Ovary (tissue), 3 donors: Measurements from ENCODE around the gene NDUFAB1.

Source experiments
- EP300 ChIP-seq: sonication (generic); formaldehyde crosslinking; IDR thresholded peaks from one replicate; pipeline ENCODE4 v1.6.1; 2017; ENCODE audit warnings: antibody characterized with exemption
- POLR2A ChIP-seq: fragments of 450-650 bp; IDR thresholded peaks from one replicate; pipeline ENCODE4 v1.6.1; 2017; ENCODE audit warnings: antibody characterized with exemption, mild to moderate bottlenecking, moderate library complexity
- TF ChIP-seq, protein P1 (sequence below), 3 donors: fragments of 450-650 bp in 2 of 3; fragments of 200-600 bp in 1 of 3; IDR thresholded peaks; one replicate each; pipeline versions ENCODE4 v1.5.1 to v1.8.0; 2016 to 2022; ENCODE audit warnings: antibody characterized with exemption in 3 of 3, mild to moderate bottlenecking in 1 of 3
- donor health status: DM: no; HTN: no; CAD: no.

DNA sequence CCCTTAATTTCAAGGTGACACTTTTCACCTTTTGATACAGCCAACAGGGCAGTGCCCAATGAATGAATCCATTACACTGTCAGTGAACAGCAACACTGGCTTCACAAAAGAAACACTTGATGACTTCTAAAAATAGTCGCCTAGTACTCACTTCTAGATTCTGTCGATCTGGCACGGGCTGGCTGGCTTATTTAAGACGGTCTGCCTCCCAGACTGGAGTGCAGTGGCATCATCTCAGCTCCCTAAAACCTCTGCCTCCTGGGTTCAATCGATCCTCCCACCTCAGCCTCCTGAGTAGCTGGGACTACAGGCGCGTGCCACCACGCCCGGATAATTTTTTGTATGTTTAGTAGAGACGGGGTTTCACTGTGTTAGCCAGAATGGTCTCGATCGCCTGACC is 1.9 kb downstream of the NDUFAB1 start:
- TF ChIP-seq POLR2A (no peak), EP300 (no peak)
- TF ChIP-seq, protein P1, sequence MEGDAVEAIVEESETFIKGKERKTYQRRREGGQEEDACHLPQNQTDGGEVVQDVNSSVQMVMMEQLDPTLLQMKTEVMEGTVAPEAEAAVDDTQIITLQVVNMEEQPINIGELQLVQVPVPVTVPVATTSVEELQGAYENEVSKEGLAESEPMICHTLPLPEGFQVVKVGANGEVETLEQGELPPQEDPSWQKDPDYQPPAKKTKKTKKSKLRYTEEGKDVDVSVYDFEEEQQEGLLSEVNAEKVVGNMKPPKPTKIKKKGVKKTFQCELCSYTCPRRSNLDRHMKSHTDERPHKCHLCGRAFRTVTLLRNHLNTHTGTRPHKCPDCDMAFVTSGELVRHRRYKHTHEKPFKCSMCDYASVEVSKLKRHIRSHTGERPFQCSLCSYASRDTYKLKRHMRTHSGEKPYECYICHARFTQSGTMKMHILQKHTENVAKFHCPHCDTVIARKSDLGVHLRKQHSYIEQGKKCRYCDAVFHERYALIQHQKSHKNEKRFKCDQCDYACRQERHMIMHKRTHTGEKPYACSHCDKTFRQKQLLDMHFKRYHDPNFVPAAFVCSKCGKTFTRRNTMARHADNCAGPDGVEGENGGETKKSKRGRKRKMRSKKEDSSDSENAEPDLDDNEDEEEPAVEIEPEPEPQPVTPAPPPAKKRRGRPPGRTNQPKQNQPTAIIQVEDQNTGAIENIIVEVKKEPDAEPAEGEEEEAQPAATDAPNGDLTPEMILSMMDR (IDR thresholded peaks at IDR 0.05) = no peak
